Heart left ventricle (tissue), 13 donors: ENCODE measurements around the gene MTCH1.

ENCODE experiments used
- CTCF ChIP-seq, 12 donors: fragments of 200-600 bp; sonication (generic) in 4 of 12; IDR thresholded peaks; one replicate each; pipeline versions ENCODE4 v1.5.0 to v1.8.0; 2018 to 2022; ENCODE audit warnings: antibody characterized with exemption in 12 of 12, mild to moderate bottlenecking in 5 of 12
- POLR2A ChIP-seq, 2 donors: fragments of 450-650 bp; IDR thresholded peaks; one replicate each; pipeline ENCODE4 v1.6.1; 2017; ENCODE audit warnings: antibody characterized with exemption in 2 of 2, mild to moderate bottlenecking in 2 of 2, moderate library complexity in 2 of 2
- donor health status: ischemic (EF 13 %, LVEDD 7.1; RV severe dilation, severe dysfunction).
- donor health status: DM: no; HTN: yes; CAD: no.
- donor health status: DM: no; HTN: no; CAD: no.
- donor health status: ischemic (EF 25% LVEDD 6.9; RV normal size, moderate dysfunction).
- donor health status: ischemic (EF 25% LVEDD 5.7; RV mildly dilated, moderate dysfunction).
- donor health status: ischemic (EF 35%, LVEDD 5.7; RV mildly dilated, moderate dysfunction).
- donor health status: nonischemic (EF 11% LVEDD 7.7; RV severe dilation, severe dysfunction).
- donor health status: DM: yes; HTN: yes; CAD: no.
- donor health status: PGD.
- donor health status: ischemic (EF 29% LVEDD 5.4; RV normal size, mild dysfunction).
- donor health status: nonischemic (EF 23%, LVEDD 6.1; RV moderate dilation, normal function).

- TF ChIP-seq CTCF (IDR thresholded peaks at IDR 0.05) (no peak), POLR2A (IDR thresholded peaks at IDR 0.05) (no peak)
Measured at GRCh38 chr6:36964349-36964748, 21.6 kb downstream of the MTCH1 start.
